CD4-positive, alpha-beta T cell (primary cell): ENCODE data around the gene PPP1CC. TPM values are rescaled to one million over a fixed set of nuclear protein-coding genes. Genes with fewer than 3 reads are reported as not detected.

Experiments
- ATAC-seq: fragments of 200-7000 bp; cut with Tn5 transposase; one replicate; pipeline ENCODE4 v1.10.0; 2022; ENCODE audit warnings: mild to moderate bottlenecking; ENCODE audit not compliant: poor library complexity
- CTCF ChIA-PET: fragments of 350-600 bp; sonication (Branson Sonifier 250); formaldehyde crosslinking; loops from one replicate; lab custom pipeline; 2021; ENCODE audit warnings: antibody characterized with exemption, inconsistent platforms; lab: Charles Lee
- POLR2A ChIA-PET: fragments of 350-600 bp; sonication (Branson Sonifier 250); formaldehyde crosslinking; loops from one replicate; lab custom pipeline; 2021; ENCODE audit warnings: antibody characterized with exemption, inconsistent platforms; lab: Charles Lee
- DNase-seq, 14 experiments: peaks; one replicate each; pipeline ENCODE4 v3.0.0-alpha.2; 2013 to 2020; ENCODE audit warnings: mixed read lengths in 2 of 14
- H3K27ac ChIP-seq, 2 donors: one replicate each; pipeline versions ENCODE4 v1.5.1 to v1.7.0; 2013; ENCODE audit warnings: low read length in 2 of 2, low read depth in 1 of 2, mild to moderate bottlenecking in 1 of 2
- H3K27me3 ChIP-seq, 2 experiments: 1 replicate in 1 of 2; 2 replicates in 1 of 2; pipeline versions ENCODE4 v1.6.1 to v1.7.0; 2013; ENCODE audit warnings: low read length in 2 of 2, control low read depth in 1 of 2, mild to moderate bottlenecking in 1 of 2, moderate library complexity in 1 of 2; ENCODE audit not compliant: insufficient read depth in 2 of 2, control insufficient read depth in 1 of 2
- H3K36me3 ChIP-seq: one replicate; pipeline ENCODE4 v1.6.1; 2013; ENCODE audit warnings: low read length, control low read depth; ENCODE audit not compliant: insufficient read depth
- H3K4me1 ChIP-seq: one replicate; pipeline ENCODE4 v1.6.1; 2013; ENCODE audit warnings: low read length, control low read depth; ENCODE audit not compliant: insufficient read depth
- H3K4me3 ChIP-seq: one replicate; pipeline ENCODE4 v1.5.1; 2013; ENCODE audit warnings: mild to moderate bottlenecking, low read length, moderate library complexity
- H3K9me3 ChIP-seq, 2 experiments: 1 replicate in 1 of 2; 2 replicates in 1 of 2; pipeline versions ENCODE4 v1.6.1 to v1.7.0; 2013; ENCODE audit warnings: low read length in 2 of 2, mild to moderate bottlenecking in 2 of 2, control low read depth in 1 of 2, moderate library complexity in 1 of 2; ENCODE audit not compliant: control insufficient read depth in 1 of 2, insufficient read depth in 1 of 2
- H3K27ac Mint-ChIP-seq: one replicate; pipeline ENCODE4 v1.8.0; 2020; ENCODE audit warnings: mixed read lengths
- H3K27me3 Mint-ChIP-seq: one replicate; pipeline ENCODE4 v1.8.0; 2021; ENCODE audit warnings: mixed read lengths
- H3K36me3 Mint-ChIP-seq: one replicate; pipeline ENCODE4 v1.8.0; 2021; ENCODE audit warnings: low read depth, mixed read lengths
- H3K4me1 Mint-ChIP-seq: one replicate; pipeline ENCODE4 v1.8.0; 2021; ENCODE audit warnings: low read depth, mixed read lengths
- H3K4me3 Mint-ChIP-seq: one replicate; pipeline ENCODE4 v1.8.0; 2020; ENCODE audit warnings: mild to moderate bottlenecking, mixed read lengths
- H3K9me3 Mint-ChIP-seq: one replicate; pipeline ENCODE4 v1.8.0; 2020; ENCODE audit warnings: mixed read lengths
- intact Hi-C, 2 experiments: fragments of 100-400 bp; cut with DNase I in 1 of 2; cut with micrococcal nuclease in 1 of 2; formaldehyde crosslinking; loops; one replicate each; pipeline versions ENCODE4 v1.15.1 to v1.9.0; 2023 to 2025; cut with DNase I, micrococcal nuclease
- total RNA-seq, 174 experiments: library from RNA in 2 of 174; stranded (reverse) in 2 of 174; gene quantifications; one replicate each; pipeline ENCODE4 v1.2.3 and lab custom pipeline; 2021 to 2026
- TF ChIP-seq, protein P1 (sequence below): fragments of 200-600 bp; IDR thresholded peaks from one replicate; pipeline ENCODE4 v1.8.0; 2022; ENCODE audit warnings: antibody characterized with exemption, mild to moderate bottlenecking

PPP1CC gene
- total RNA-seq, 2 experiments from 2014 or later, result 146 to 150 TPM

DNA sequence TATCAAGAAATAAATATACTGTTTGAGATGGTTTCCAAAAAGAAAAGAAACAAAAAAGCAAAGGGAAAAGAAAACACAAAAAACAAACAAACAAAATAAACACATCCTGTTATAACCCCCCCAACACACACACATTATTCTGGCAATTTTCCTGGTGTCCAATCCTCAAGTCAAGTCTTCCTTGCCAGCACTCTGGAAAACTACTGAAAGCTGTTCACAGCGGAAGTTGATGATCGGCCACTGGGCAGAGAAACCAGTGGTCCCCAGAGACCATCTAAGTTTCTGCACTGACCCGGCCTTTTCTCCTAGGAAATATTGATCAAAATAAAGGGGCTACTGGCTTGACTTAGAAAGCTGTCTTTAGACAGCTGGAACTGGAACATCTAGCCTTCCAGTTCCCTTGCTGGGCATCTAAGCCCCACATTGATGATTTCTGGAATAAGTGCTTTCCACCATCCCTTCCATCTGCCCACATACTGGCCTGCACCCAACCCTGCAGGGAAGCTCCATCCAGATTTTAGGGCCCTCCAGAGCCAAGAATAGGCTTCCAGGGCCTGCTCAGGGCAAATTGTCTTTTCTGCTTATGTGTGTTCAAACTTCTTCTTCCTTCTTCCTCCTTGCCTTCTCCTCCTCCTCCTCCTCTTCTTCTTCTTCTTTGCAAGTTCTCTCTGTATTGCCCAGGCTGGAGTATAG lies 11.6 kb upstream of the PPP1CC start:
- Histone ChIP-seq H3K36me3 (no peaks in the 10 kb centered on the region), H3K9me3 (no peaks in the 10 kb centered on the region), H3K27ac (no peak overlapping the region), H3K4me3 (no peak overlapping the region), H3K27me3 (no peaks in the 10 kb centered on the region), H3K4me1 (no peaks in the 10 kb centered on the region)
- ChIA-PET CTCF (no interaction called here), POLR2A (interaction anchor here (0.7 kb wide), 2 partner anchors 48 to 50 kb away, joined by 3 to 4 read pairs; no protein-coding TSS in a partner anchor)
- intact Hi-C loops, result no loop called here
- Mint-ChIP-seq H3K4me3 (no peak overlapping the region), H3K36me3 (no peaks in the 10 kb centered on the region), H3K9me3 (no peaks in the 10 kb centered on the region), H3K4me1 (no peaks in the 10 kb centered on the region), H3K27ac (no peak overlapping the region), H3K27me3 (no peaks in the 10 kb centered on the region)
- TF ChIP-seq, protein P1, sequence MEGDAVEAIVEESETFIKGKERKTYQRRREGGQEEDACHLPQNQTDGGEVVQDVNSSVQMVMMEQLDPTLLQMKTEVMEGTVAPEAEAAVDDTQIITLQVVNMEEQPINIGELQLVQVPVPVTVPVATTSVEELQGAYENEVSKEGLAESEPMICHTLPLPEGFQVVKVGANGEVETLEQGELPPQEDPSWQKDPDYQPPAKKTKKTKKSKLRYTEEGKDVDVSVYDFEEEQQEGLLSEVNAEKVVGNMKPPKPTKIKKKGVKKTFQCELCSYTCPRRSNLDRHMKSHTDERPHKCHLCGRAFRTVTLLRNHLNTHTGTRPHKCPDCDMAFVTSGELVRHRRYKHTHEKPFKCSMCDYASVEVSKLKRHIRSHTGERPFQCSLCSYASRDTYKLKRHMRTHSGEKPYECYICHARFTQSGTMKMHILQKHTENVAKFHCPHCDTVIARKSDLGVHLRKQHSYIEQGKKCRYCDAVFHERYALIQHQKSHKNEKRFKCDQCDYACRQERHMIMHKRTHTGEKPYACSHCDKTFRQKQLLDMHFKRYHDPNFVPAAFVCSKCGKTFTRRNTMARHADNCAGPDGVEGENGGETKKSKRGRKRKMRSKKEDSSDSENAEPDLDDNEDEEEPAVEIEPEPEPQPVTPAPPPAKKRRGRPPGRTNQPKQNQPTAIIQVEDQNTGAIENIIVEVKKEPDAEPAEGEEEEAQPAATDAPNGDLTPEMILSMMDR, result no peak
- DNase-seq (no peak), ATAC-seq (no peak)

DNA sequence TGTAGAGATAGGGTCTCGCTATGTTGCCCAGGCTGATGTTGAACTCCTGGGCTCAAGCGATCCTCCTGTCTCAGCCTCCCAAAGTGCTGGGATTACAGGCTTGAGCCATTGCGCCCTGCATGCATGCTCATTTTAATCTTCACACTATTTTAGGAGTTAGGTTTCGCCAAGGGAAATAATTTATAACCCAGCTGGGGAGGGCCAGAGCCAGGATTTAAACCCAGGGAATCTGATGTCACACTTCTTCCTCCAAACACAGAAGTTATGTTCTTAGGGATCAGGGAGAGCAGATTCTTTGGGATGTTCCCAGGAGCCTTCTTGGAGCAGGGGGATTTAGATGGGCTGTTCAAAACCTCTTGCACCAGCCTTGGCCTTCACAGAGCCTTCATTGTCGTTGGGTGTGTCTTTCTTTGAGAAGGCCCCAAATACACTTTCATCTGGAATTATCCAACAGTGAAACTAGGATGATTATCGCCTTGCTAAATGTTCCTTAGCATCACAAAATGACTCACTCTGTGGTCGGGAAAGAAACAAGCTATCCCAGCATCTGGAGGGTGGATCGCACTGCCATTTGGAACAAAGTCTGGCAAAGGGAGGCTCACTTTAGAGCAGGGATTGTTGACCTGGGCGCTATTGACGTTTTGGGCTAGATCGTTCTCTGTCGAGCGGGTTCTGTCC lies 8.2 kb upstream of the PPP1CC start:
- no peak overlapping the region for H3K27ac ChIP-seq
- POLR2A ChIA-PET, result interaction anchor here (0.7 to 1.8 kb wide), 2 partner anchors 10 to 22 kb away, joined by 3 to 6 read pairs; no protein-coding TSS in a partner anchor
- no peaks in the 10 kb centered on the region for H3K27me3 ChIP-seq
- Mint-ChIP-seq H3K27me3 (no peaks in the 10 kb centered on the region), H3K27ac (no peak overlapping the region), H3K9me3 (no peaks in the 10 kb centered on the region), H3K4me1 (no peaks in the 10 kb centered on the region), H3K4me3 (no peak overlapping the region), H3K36me3 (no peaks in the 10 kb centered on the region)
- no peaks in the 10 kb centered on the region for H3K4me1 ChIP-seq
- H3K36me3 ChIP-seq, result no peaks in the 10 kb centered on the region
- no peaks in the 10 kb centered on the region for H3K9me3 ChIP-seq
- ATAC-seq (no peak), DNase-seq (no peak)
- no peak overlapping the region for H3K4me3 ChIP-seq
- TF ChIP-seq, protein P1, result no peak
- intact Hi-C loops, result no loop called here
- CTCF ChIA-PET, result no interaction called here

DNA sequence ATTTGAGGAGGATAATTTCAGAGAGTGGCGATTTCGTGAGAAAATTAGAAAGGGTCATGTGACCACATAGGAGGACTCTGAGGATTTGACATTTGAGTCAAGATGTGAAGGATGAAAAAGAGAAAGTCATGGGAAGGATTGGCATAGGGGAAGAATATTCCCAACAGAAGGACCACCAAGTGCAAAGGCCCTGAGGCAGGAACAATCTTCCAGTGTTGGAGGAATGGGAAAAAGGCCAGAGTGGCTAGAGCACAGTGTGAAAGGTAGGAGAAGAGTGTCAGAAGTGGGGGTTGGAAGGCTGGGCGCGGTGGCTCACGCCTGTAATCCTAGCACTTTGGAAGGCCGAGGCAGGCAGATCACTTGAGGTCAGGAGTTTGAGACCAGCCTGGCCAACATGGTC lies 3.9 kb upstream of the PPP1CC start:
- intact Hi-C loops, result loop anchor here in 1 of 2 experiments (5.0 to 10.0 kb wide), 3 partner anchors 464 to 1882 kb away; partner anchors contain the start of genes ATP2A2, MMAB and MVK
- POLR2A ChIA-PET, result no interaction called here
- TF ChIP-seq, protein P1, result no peak

More for the DNA sequence above, 3.9 kb upstream of the PPP1CC start:
- no peaks in the 10 kb centered on the region for H3K27me3 Mint-ChIP-seq
- H3K9me3 ChIP-seq, result no peaks in the 10 kb centered on the region
- H3K9me3 Mint-ChIP-seq, result no peaks in the 10 kb centered on the region
- H3K27ac ChIP-seq, result no peak overlapping the region
- DNase-seq, result no peak
- H3K27ac Mint-ChIP-seq, result no peak overlapping the region
- peaks cover 8% of the 10 kb centered on the region for H3K4me1 ChIP-seq
- no peak overlapping the region for H3K4me3 ChIP-seq
- ATAC-seq, result no peak
- H3K4me1 Mint-ChIP-seq, result peaks cover 23% of the 10 kb centered on the region
- peaks cover 14% of the 10 kb centered on the region for H3K36me3 Mint-ChIP-seq
- H3K4me3 Mint-ChIP-seq, result no peak overlapping the region
- CTCF ChIA-PET, result no interaction called here
- no peaks in the 10 kb centered on the region for H3K27me3 ChIP-seq
- H3K36me3 ChIP-seq, result no peaks in the 10 kb centered on the region
